Measurements from ENCODE around the gene TSPAN5.
"Not testable (repeated sequence)": the region's sequence is repeated elsewhere in the genome, so short reads cannot be mapped to it uniquely, and the experiment has no call there.

TSPAN5 gene

GRCh38 chr4:98658287-98659105, at the start of gene TSPAN5:
TSS of gene TSPAN5 (minus strand) at chr4:98658611.
- DNase-seq: peak; percentile 89

GRCh38 chr4:98706935-98707334, 48.5 kb upstream of the TSPAN5 start:
- no peak for DNase-seq

- no peak for DNase-seq
Measured at GRCh38 chr4:98706200-98706813, 47.9 kb upstream of the TSPAN5 start.

- not testable (repeated sequence) for DNase-seq
Measured at GRCh38 chr4:98705586-98705985, 47.2 kb upstream of the TSPAN5 start.

GRCh38 chr4:98700656-98701055, 42.2 kb upstream of the TSPAN5 start:
- no peak for DNase-seq

GRCh38 chr4:98694076-98694475, 35.7 kb upstream of the TSPAN5 start:
- DNase-seq: no peak

- no peak for DNase-seq
Measured at GRCh38 chr4:98692411-98692810, 34.0 kb upstream of the TSPAN5 start.

- no peak for DNase-seq
Measured at GRCh38 chr4:98691588-98691987, 33.2 kb upstream of the TSPAN5 start.

GRCh38 chr4:98689507-98690174, 31.2 kb upstream of the TSPAN5 start:
- no peak for DNase-seq

- DNase-seq: no peak
Measured at GRCh38 chr4:98688411-98689290, 30.2 kb upstream of the TSPAN5 start.

- DNase-seq: no peak
Measured at GRCh38 chr4:98687876-98688275, 29.5 kb upstream of the TSPAN5 start.

GRCh38 chr4:98686847-98687246, 28.4 kb upstream of the TSPAN5 start:
- DNase-seq: no peak

GRCh38 chr4:98686043-98686707, 27.8 kb upstream of the TSPAN5 start:
- no peak for DNase-seq

GRCh38 chr4:98685225-98686042, 27.0 kb upstream of the TSPAN5 start:
- no peak for DNase-seq

- no peak for DNase-seq
Measured at GRCh38 chr4:98682719-98683118, 24.3 kb upstream of the TSPAN5 start.

GRCh38 chr4:98680806-98681205, 22.4 kb upstream of the TSPAN5 start:
- no peak for DNase-seq

GRCh38 chr4:98679738-98680137, 21.3 kb upstream of the TSPAN5 start:
- DNase-seq: no peak

GRCh38 chr4:98677799-98678198, 19.4 kb upstream of the TSPAN5 start:
- no peak for DNase-seq

GRCh38 chr4:98674404-98675173, 16.2 kb upstream of the TSPAN5 start:
- no peak for DNase-seq

GRCh38 chr4:98673978-98674377, 15.6 kb upstream of the TSPAN5 start:
- DNase-seq: no peak

- DNase-seq: no peak
Measured at GRCh38 chr4:98673288-98673644, 14.9 kb upstream of the TSPAN5 start.
